GM21515 (cell line): ENCODE data around the gene MND1.

Experiments used
- ATAC-seq: cut with Tn5 transposase; IDR thresholded peaks from one replicate; pipeline ENCODE4 v1.9.1; 2021; ENCODE audit not compliant: unreplicated experiment

MND1 gene

GRCh38 chr4:153346031-153346430, 1.5 kb downstream of the MND1 start:
- no peak for ATAC-seq

DNA sequence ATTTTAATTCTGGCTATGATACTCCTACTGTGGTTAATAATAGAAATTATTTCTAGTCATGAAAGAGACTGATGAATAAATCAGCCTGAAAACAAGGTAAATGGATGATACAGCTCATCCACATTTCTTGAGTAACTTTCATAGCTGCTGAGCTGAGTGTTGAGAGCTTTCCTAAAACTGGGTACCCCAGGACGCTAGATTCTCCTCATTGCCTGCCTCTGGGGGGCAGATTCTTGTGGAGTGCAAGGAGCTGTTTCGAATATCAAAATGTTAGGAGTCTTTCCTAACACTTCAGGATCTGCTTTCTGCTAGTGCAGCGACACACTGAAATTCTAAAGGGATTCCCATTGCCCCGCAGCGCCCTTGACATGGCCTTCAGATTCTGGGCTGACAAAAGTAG, 2.1 kb downstream of the MND1 start:
- ATAC-seq: no peak

GRCh38 chr4:153347117-153347516, 2.6 kb downstream of the MND1 start:
- no peak for ATAC-seq

DNA sequence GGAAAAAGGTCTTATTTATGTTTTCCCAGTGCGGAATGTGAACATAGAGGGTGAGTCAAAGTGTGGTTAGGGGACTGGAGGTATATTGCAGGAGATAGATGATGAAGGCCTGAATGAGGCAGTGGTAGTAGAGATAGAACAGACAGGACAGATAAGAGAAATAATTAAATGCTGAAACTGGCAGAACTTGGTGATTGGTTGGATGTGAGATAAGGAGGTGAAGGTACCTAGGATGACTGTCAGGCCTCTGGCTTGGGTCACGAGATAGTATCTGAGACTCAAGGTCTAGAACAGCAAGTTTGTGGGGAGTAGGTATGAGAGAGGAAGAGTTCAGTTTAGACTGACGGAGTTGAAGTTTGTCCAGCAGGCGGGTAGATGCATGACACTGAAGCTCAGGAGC, 3.5 kb downstream of the MND1 start:
- ATAC-seq: no peak

GRCh38 chr4:153349206-153349805, 4.8 kb downstream of the MND1 start:
- ATAC-seq: no peak

DNA sequence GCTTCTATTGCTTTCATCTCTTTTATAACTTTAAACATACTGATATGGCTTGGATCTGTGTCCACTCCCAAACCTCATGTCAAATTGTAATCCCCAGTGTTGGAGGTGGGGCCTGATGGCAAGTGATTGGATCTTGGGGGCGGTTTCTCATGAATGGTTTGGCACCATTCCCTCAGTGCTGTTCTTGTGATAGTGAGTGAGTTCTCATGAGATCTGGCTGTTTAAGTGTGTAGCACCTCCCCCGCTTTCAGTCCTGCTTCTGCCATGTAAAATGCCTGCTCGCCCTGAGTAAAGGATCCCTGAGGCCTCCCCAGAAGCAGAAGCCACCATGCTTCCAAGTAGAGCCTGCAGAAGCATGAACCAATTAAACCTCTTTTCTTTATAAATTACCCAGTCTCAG, 17.7 kb downstream of the MND1 start:
- no peak for ATAC-seq

GRCh38 chr4:153364061-153364460, 19.6 kb downstream of the MND1 start:
- ATAC-seq: no peak

DNA sequence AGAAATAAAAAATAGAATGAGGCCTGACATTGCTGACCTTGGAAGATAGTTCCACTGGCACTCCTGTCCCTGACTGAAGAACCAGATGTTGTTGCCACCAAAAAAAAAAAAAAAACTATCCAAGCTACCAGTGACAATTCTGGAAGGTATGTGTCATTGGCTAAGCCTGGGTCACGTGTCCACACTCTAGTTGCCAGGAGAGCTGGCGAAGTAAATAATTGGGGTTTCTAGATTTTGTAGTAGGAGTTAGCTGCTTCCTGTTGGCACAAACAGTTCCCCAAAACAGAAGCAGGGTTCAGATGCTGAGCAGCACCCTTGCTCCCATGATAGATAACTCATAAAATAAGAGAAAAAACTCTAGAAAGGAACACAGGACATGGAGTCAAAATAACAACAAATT, 20.5 kb downstream of the MND1 start:
- no peak for ATAC-seq

DNA sequence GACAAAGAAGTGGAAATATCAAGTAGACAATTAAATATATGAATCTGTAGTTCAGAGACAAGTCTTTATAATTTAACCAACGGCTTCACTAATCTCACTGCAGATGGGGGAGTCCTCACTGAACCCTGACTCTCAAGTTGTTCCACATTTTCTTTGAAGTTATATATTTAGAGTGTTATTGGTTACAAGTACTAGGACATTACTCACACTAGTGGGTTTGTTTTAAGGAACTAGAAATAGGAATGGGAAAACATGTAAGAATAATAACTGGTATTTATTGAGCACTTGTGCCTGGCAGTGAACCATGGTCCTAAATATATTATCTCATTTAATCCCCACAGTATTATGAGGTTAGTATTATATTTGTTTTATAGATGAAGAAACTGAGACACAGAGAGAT, 22.0 kb downstream of the MND1 start:
- no peak for ATAC-seq

DNA sequence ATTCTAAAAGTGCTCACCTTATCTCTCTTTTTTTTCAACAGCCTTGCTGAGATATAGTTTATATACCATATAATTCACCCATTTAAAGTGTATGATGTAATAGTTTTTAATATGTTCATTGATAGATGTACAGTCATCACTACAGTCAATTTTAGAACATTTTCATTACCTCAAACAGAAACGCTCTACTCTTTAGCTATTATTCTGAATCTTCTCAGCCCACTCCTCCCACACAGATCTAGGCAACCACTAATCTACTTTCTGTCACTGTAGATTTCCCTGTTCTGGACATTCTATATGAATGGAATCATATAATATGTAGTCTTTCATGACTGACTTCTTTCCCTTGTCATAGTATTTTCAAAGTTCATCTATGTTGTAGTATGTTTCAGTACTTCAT, 22.6 kb downstream of the MND1 start:
- no peak for ATAC-seq

- ATAC-seq: no peak
These were observed 24.5 kb downstream of the MND1 start for GRCh38 chr4:153369021-153369420.

DNA sequence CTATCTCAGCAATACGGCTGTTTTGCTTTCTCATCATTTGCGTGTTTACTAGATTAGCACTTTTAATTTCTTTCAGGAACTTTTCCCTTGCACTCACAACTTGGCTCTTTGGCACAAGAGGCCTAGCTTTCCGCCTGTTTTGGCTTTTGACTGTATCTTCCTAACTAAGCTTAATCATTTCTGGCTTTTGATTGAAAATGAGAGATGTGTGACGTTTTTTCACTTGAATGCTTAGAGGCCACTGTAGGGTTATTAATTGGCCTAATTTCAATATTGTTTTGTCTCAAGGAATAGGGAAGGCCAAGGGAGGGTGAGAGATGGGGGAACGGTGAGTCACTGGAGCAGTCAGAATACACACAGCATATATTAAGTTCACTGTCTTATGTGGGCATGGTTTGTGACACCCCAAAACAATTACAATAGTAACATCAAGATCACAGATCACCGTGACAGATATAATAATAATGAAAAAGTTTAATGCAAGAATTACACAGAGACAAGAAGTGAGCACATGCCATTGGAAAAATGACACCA, 27.3 kb downstream of the MND1 start:
- no peak for ATAC-seq

- no peak for ATAC-seq
These were observed 28.6 kb downstream of the MND1 start for GRCh38 chr4:153372967-153373562.

GRCh38 chr4:153374442-153374841, 30.0 kb downstream of the MND1 start:
- ATAC-seq: no peak

DNA sequence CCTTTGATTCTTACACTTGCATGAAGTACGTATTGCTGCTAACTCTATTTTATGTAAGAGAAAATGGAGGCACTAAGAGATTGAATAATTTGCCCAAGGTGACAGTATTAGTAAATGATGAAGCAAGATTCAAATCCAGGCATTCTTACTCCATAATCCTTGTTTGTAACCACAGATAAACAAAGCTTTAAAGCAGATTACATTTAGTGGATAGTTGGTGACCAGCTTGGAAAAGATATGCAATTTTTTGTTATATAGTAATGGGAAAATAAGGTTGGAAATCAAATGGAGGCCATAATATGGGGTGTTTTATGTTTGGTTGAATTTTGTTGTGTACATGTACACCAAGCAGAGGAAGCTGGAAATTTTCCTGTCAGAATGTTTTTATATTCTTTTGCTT, 30.8 kb downstream of the MND1 start:
- ATAC-seq: no peak

- no peak for ATAC-seq
These were observed 38.6 kb downstream of the MND1 start for GRCh38 chr4:153383131-153383530.

- no peak for ATAC-seq
These were observed 39.7 kb downstream of the MND1 start for GRCh38 chr4:153384160-153384559.

GRCh38 chr4:153385784-153386183, 41.3 kb downstream of the MND1 start:
- ATAC-seq: no peak

- no peak for ATAC-seq
These were observed 43.5 kb downstream of the MND1 start for GRCh38 chr4:153387981-153388380.

GRCh38 chr4:153393397-153393796, 48.9 kb downstream of the MND1 start:
- ATAC-seq: no peak

DNA sequence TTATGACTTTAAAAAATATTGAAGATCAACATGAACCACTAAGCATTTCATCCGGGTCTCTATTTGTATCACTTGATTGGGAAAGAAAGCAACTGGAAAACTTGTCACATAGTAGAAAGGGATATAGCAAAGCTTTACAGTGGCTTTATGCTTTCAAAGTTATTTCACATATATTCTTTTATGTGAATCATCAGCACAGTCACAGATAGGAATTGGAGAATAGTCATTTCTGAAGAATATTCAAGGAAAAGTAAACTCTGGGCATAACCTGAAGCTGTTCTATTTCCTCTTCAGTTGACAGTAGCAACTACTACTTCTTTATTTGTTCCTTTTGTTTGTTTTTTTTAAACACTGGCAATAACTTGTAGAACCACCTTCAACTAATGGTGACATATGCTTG, 50.5 kb downstream of the MND1 start:
- no peak for ATAC-seq

- no peak for ATAC-seq
These were observed 54.2 kb downstream of the MND1 start for GRCh38 chr4:153398713-153399112.

DNA sequence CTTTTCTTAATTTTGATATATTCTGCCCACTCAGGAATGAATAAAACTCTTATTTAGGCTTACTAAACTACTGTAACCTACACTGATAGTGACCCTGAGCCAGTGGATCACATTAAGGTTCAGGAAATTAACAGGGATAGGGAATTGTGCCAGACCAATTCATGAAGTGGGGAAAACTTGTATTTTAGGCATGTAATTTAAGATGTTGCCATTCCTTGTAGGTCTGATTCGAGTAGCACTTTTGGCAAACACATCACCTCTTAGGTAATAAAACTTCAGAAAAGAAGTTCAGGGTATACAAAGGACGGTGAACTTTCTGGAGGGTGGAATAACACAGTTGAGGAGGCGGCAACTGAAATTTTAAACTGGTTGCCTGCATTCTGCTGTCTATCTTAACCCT, 54.9 kb downstream of the MND1 start:
- ATAC-seq: no peak
